IPS-20b (cell line): ENCODE measurements around the gene SLC25A29.
"Not testable (repeated sequence)": the region's sequence is repeated elsewhere in the genome, so short reads cannot be mapped to it uniquely, and the experiment has no call there.

Experiments used
- H3K27ac ChIP-seq: one replicate; pipeline ENCODE4 v1.5.1; 2013; ENCODE audit warnings: low read length
- H3K27me3 ChIP-seq: 2 replicates; pipeline ENCODE4 v1.6.1; 2013; ENCODE audit warnings: mild to moderate bottlenecking, low read length, inconsistent platforms; ENCODE audit not compliant: insufficient read depth
- H3K36me3 ChIP-seq: 2 replicates; pipeline ENCODE4 v1.6.1; 2013; ENCODE audit warnings: low read depth, mild to moderate bottlenecking, inconsistent platforms, low read length, moderate library complexity; ENCODE audit not compliant: insufficient read depth
- H3K4me1 ChIP-seq: 2 replicates; pipeline ENCODE4 v1.6.1; 2013; ENCODE audit warnings: mild to moderate bottlenecking, control low read depth, inconsistent platforms, low read length, moderate library complexity; ENCODE audit not compliant: insufficient read depth
- H3K4me3 ChIP-seq: 2 replicates; pipeline ENCODE4 v1.5.1; 2013; ENCODE audit warnings: mild to moderate bottlenecking, low read length, inconsistent platforms
- H3K9ac ChIP-seq: 2 replicates; pipeline ENCODE4 v1.6.1; 2013; ENCODE audit warnings: low read depth, mild to moderate bottlenecking, inconsistent platforms, low read length, moderate library complexity
- H3K9me3 ChIP-seq: 2 replicates; pipeline ENCODE4 v1.6.1; 2013; ENCODE audit warnings: mild to moderate bottlenecking, low read depth, low read length, inconsistent platforms; ENCODE audit not compliant: insufficient read depth

The SLC25A29 gene

GRCh38 chr14:100305324-100306100 lies 732 bp downstream of the SLC25A29 start:
- H3K27ac ChIP-seq = peak overlapping the region; percentile 39

GRCh38 chr14:100304825-100305323 lies 1.4 kb downstream of the SLC25A29 start:
- Histone ChIP-seq H3K36me3 (peaks cover 13% of the 10 kb centered on the region; the same call in 1 of the 2 replicates), H3K27me3 (peaks cover 12% of the 10 kb centered on the region; the same call in 1 of the 2 replicates), H3K9me3 (no peaks in the 10 kb centered on the region), H3K9ac (peak overlapping the region; percentile 83), H3K4me1 (peaks cover 6% of the 10 kb centered on the region), H3K4me3 (peak overlapping the region; percentile 95), H3K27ac (peak overlapping the region; percentile 39)

More at GRCh38 chr14:100305324-100306100, 732 bp downstream of the SLC25A29 start:
- peak overlapping the region; percentile 83 for H3K9ac ChIP-seq
- no peaks in the 10 kb centered on the region for H3K9me3 ChIP-seq
- peaks cover 9% of the 10 kb centered on the region; the same call in 1 of the 2 replicates for H3K36me3 ChIP-seq
- peak overlapping the region; percentile 95 for H3K4me3 ChIP-seq
- H3K4me1 ChIP-seq = peaks cover 6% of the 10 kb centered on the region
- H3K27me3 ChIP-seq = peaks cover 12% of the 10 kb centered on the region; the same call in 1 of the 2 replicates

DNA sequence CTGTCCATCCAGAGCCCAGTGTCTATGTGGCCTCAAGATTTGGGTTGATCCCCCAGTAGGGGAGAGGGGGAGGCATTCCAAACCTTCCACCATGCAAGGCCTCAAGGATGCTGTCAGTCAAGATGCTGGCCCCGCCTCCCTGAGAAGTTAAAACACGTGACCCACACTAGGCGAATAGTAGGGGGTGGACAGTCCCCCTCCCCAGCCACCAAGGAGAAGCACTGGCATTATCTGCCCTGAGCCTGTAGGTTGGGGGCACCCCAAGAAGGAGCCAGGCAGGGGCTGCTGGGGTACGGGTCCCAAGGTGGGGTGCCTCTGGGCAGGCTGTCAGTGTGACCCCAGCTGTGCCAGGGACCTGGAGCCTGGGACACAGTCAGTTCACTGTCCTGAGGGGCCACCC lies 2.3 kb downstream of the SLC25A29 start:
- peaks cover 17% of the 10 kb centered on the region for H3K36me3 ChIP-seq
- no peak overlapping the region for H3K27ac ChIP-seq
- peaks cover 6% of the 10 kb centered on the region; the same call in 1 of the 2 replicates for H3K4me1 ChIP-seq
- H3K27me3 ChIP-seq = peaks cover 12% of the 10 kb centered on the region; the same call in 1 of the 2 replicates
- H3K9ac ChIP-seq = peak overlapping the region; percentile 83; the same call in 1 of the 2 replicates
- H3K4me3 ChIP-seq = peak overlapping the region; percentile 95; the same call in 1 of the 2 replicates
- H3K9me3 ChIP-seq = no peaks in the 10 kb centered on the region

DNA sequence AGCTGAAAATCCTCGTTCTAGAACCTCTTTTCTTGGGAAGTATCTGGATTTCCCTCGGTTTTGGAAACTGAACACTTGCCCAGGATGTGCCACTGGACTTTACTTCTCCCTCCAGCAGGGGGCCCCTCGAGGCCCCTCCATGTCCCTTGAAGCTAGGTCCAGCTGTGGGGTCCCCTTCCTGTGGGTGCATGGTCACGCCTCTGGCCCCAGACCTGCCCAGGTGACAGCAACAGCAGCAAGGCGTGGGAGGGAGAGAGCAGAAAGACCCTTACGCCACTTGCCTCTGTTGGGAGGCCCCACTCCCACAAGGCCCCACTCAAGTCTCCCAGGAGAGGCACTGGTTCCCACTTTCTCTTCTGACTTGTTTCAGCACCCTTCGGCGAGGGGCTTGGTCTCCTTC lies 3.1 kb downstream of the SLC25A29 start:
- no peaks in the 10 kb centered on the region for H3K9me3 ChIP-seq
- no peak overlapping the region for H3K4me3 ChIP-seq
- peaks cover 12% of the 10 kb centered on the region; the same call in 1 of the 2 replicates for H3K27me3 ChIP-seq
- no peak overlapping the region for H3K9ac ChIP-seq
- H3K36me3 ChIP-seq = peaks cover 25% of the 10 kb centered on the region
- no peak overlapping the region for H3K27ac ChIP-seq
- H3K4me1 ChIP-seq = peaks cover 6% of the 10 kb centered on the region; the same call in 1 of the 2 replicates

DNA sequence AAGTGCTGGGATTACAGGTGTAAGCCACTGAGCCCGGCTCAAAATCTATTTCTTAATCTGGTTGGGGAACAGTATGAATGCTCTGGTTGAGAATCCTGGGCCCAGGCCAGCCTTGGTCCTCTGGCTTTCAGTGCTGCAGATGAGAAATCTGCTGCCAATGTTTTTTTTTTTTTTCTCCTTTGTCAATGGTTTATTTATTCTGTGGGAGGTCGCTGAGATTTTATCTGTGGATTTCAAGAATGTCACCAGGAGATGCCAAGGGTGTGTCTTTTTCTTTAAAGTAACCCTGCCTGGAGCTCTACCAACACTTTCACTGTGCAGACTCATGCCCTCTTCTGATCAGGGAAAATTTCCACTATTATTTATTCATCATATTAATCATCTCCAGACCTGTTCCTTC lies 3.6 kb downstream of the SLC25A29 start:
- Histone ChIP-seq H3K4me3 (no peak overlapping the region), H3K27ac (no peak overlapping the region), H3K9me3 (no peaks in the 10 kb centered on the region), H3K9ac (no peak overlapping the region), H3K4me1 (peaks cover 3% of the 10 kb centered on the region; the same call in 1 of the 2 replicates), H3K36me3 (peaks cover 30% of the 10 kb centered on the region), H3K27me3 (peaks cover 6% of the 10 kb centered on the region; the same call in 1 of the 2 replicates)

GRCh38 chr14:100299238-100299560 lies 7.0 kb downstream of the SLC25A29 start:
- Histone ChIP-seq H3K9ac (no peak overlapping the region), H3K36me3 (peaks cover 57% of the 10 kb centered on the region), H3K9me3 (no peaks in the 10 kb centered on the region), H3K27ac (no peak overlapping the region), H3K4me3 (no peak overlapping the region), H3K4me1 (no peaks in the 10 kb centered on the region; the same call in 1 of the 2 replicates), H3K27me3 (no peaks in the 10 kb centered on the region)

DNA sequence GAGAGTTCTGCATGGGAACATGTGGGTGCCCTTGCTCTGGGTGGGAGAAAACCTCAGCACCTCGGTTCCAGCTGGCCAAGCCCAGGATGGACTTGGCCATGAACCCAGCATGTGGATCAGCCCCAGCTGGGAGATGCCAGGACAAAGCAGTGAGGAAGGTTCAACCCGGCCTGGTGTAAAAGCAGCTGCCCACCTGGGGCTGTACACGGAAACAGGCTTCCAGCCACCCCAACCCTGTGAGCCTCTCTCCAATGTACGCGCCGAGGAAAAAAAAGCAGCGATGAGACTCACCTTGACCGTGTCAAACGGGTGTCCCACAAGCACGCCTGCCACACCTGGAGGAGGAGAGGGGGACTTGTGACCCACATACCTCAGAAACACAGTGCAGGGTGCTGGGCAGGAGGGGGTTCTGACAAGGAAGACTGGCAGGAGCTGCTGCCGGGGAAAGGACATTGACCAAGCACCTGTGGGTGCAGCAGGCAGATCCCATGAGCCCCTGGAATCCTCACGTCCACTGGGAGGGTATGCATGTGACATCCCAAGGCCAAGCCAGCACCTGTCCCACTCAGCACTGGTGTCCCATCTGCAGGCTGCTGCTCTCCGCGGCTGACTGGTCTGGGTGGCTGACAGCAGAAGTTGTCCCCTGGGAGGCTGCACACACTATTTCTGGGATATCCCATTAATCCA lies 7.5 kb downstream of the SLC25A29 start:
- Histone ChIP-seq H3K36me3 (peaks cover 59% of the 10 kb centered on the region), H3K9me3 (no peaks in the 10 kb centered on the region), H3K9ac (no peak overlapping the region), H3K27me3 (no peaks in the 10 kb centered on the region), H3K4me1 (no peaks in the 10 kb centered on the region), H3K27ac (no peak overlapping the region), H3K4me3 (no peak overlapping the region)

DNA sequence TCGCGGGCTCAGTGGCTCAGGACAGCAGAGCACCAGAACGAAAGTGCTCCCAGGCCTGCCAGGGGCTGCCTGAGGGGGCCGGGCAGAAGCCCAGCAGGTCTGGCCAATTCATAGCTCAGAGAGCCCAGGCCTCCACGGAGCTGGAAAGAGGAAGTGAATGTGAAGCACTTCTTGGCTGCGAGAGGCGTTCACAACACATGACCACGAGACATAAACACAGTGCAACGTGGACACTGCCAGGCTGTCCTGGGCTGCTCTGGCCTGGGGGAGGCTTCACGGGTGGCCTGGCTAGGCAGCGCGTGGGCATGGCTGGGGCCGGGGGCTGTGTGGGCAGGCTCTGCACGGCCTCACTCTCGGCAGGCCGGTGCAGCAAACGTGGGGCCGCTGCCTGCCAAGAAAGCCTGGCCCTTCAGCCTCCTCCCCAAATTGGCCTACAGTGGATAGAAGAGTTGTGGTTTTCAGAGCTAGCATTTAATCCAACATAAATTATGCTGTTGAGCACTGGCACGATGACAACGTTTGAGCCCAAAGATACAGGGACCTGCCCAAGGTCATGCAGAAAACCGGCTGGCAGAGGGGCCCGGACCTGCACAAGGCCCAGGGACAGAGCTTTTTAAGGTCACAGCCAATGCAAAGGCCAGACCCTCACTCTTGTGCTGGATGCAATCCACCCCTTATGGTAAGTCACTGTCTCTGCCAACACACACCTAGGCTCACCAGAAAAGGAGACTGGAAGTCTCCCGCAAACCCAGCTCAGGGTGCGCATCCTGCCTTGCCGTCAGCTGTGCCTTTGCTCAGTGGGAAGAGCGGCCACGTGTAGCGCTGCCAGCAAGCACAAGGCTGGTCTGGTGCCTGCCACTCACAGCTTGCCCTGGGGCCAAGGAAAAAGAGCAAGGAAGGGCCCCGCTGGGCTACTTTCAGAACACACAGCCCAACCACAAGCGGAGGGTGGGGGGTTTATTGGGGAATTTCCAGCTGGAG lies 8.6 kb downstream of the SLC25A29 start:
- Histone ChIP-seq H3K4me1 (no peaks in the 10 kb centered on the region), H3K27ac (no peak overlapping the region), H3K4me3 (no peak overlapping the region), H3K9ac (no peak overlapping the region), H3K36me3 (peaks cover 67% of the 10 kb centered on the region), H3K27me3 (no peaks in the 10 kb centered on the region), H3K9me3 (no peaks in the 10 kb centered on the region)

DNA sequence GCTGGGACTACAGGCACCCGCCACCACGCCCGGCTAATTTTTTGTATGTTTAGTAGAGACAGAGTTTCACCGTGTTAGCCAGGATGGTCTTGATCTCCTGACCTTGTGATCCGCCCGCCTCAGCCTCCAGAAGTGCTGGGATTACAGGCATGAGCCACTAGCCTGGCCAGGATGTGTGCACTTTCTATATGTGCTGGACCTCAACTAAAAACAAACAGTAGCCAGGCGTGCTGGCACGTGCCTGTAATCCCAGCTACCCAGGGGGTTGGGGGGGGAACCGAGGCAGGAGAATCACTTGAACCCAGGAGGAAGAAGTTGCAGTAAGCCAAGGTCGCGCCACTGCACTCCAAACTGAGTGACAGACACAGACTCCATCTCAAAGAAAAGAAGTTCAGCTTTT lies 9.5 kb downstream of the SLC25A29 start:
- H3K27me3 ChIP-seq, H3K9ac ChIP-seq, H3K9me3 ChIP-seq, H3K27ac ChIP-seq, H3K4me1 ChIP-seq, H3K4me3 ChIP-seq: not testable (repeated sequence)
- H3K36me3 ChIP-seq = peaks cover 74% of the 10 kb centered on the region

DNA sequence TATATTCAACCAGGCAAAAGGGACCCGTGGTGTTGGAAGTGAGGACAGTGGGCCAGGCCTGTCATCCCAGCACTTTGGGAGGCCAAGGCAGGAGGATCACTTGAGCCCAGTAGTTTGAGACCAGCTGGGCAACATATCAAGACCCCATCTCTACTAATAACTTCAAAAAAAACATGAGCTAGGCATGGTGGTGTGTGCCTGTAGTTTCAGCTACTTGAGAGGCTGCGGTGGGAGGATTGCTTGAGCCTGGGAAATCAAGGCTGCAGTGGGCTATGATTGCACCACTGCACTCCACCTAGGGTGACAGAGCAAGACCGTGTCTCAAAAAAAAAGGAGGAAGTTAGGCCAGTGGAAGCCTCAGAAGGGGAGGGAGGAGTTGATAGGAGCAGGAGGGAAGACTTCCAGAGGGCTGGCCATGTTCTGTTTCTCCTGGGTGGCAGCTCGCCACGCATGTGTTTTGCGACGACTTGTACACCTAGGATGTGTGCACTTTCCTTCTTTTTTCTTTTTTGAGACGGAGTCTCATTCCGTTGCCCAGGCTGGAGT lies 10.1 kb downstream of the SLC25A29 start:
- H3K9me3 ChIP-seq = no peaks in the 10 kb centered on the region
- H3K27ac ChIP-seq = no peak overlapping the region
- no peaks in the 10 kb centered on the region for H3K4me1 ChIP-seq
- no peak overlapping the region for H3K4me3 ChIP-seq
- H3K27me3 ChIP-seq = no peaks in the 10 kb centered on the region
- peaks cover 80% of the 10 kb centered on the region for H3K36me3 ChIP-seq
- no peak overlapping the region for H3K9ac ChIP-seq
